ENCODE data around the gene VOPP1.

VOPP1 gene

GRCh38 chr7:55534262-55534915 is 37.9 kb downstream of the VOPP1 start:
- POLR2A ChIA-PET (ENCODE audit: low non-redundant PET) = no interaction called here

GRCh38 chr7:55533729-55534080 is 38.6 kb downstream of the VOPP1 start:
- CTCF ChIA-PET = interaction anchor here (0.7 to 1.4 kb wide), 2 partner anchors 12 to 53 kb away, joined by 3 to 6 read pairs; no protein-coding TSS in a partner anchor
- DNase-seq (ENCODE audit: low spot score) = no peak
- POLR2A ChIA-PET (ENCODE audit: low non-redundant PET) = no interaction called here
- H3K27ac ChIP-seq = no peak overlapping the region; the same call in 1 of the 2 replicates
- TF ChIP-seq CTCF (conservative IDR thresholded peaks at IDR 0.05; ENCODE audit: low read depth) = no peak

More at GRCh38 chr7:55534262-55534915, 37.9 kb downstream of the VOPP1 start:
- no peak for TF ChIP-seq CTCF (conservative IDR thresholded peaks at IDR 0.05; ENCODE audit: low read depth)
- DNase-seq (ENCODE audit: low spot score) = peak; percentile 70
- peak overlapping the region; percentile 65 for H3K27ac ChIP-seq
- CTCF ChIA-PET = interaction anchor here (0.6 to 1.4 kb wide), 3 partner anchors 11 to 209 kb away, joined by 3 to 5 read pairs (median 3); no protein-coding TSS in a partner anchor

- no peak for TF ChIP-seq CTCF (conservative IDR thresholded peaks at IDR 0.05; ENCODE audit: low read depth)
- DNase-seq (ENCODE audit: low spot score) = no peak
- ChIA-PET CTCF (interaction anchor here (0.7 to 1.4 kb wide), 2 partner anchors 13 to 53 kb away, joined by 3 to 6 read pairs; no protein-coding TSS in a partner anchor), POLR2A (ENCODE audit: low non-redundant PET) (no interaction called here)
- H3K27ac ChIP-seq = peak overlapping the region; percentile 8
Measured at GRCh38 chr7:55533050-55533728, 39.1 kb downstream of the VOPP1 start.

- TF ChIP-seq CTCF (conservative IDR thresholded peaks at IDR 0.05; ENCODE audit: low read depth) = no peak
- no peak for DNase-seq (ENCODE audit: low spot score)
- H3K27ac ChIP-seq = no peak overlapping the region
- ChIA-PET POLR2A (ENCODE audit: low non-redundant PET) (no interaction called here), CTCF (interaction anchor here (0.6 to 0.9 kb wide), 3 partner anchors 10 to 543 kb away, joined by 3 read pairs; no protein-coding TSS in a partner anchor)
Measured at GRCh38 chr7:55532150-55532917, 40.0 kb downstream of the VOPP1 start.

- POLR2A ChIA-PET (ENCODE audit: low non-redundant PET) = no interaction called here
- no peak overlapping the region for H3K27ac ChIP-seq
- DNase-seq (ENCODE audit: low spot score) = no peak
- CTCF ChIA-PET = interaction anchor here (0.6 to 0.9 kb wide), 4 partner anchors 10 to 1939 kb away, joined by 3 to 6 read pairs (median 4); no protein-coding TSS in a partner anchor
- no peak for TF ChIP-seq CTCF (conservative IDR thresholded peaks at IDR 0.05; ENCODE audit: low read depth)
Measured at GRCh38 chr7:55531536-55531935, 40.8 kb downstream of the VOPP1 start.

- POLR2A ChIA-PET (ENCODE audit: low non-redundant PET) = no interaction called here
- CTCF ChIA-PET = no interaction called here
- no peak for TF ChIP-seq CTCF (conservative IDR thresholded peaks at IDR 0.05; ENCODE audit: low read depth)
- no peak for DNase-seq (ENCODE audit: low spot score)
- no peak overlapping the region for H3K27ac ChIP-seq
Measured at GRCh38 chr7:55527307-55527706, 45.0 kb downstream of the VOPP1 start.
